Psoas muscle (tissue), 8 donors: ENCODE measurements around the gene AMN1. TPM values are rescaled to one million over a fixed set of nuclear protein-coding genes. Genes with fewer than 3 reads are reported as not detected.

Source experiments
- ATAC-seq, 4 donors: fragments of 200-7000 bp; cut with Tn5 transposase; one replicate each; pipeline ENCODE4 v1.9.1; 2020; ENCODE audit warnings: moderate library complexity in 3 of 4, mild to moderate bottlenecking in 2 of 4
- DNase-seq, 2 donors: peaks; one replicate each; pipeline ENCODE4 v3.0.0-alpha.2; 2020
- H3K27ac ChIP-seq: fragments of 200-600 bp; one replicate; pipeline ENCODE4 v1.8.0; 2022
- H3K27me3 ChIP-seq, 3 donors: fragments of 200-600 bp in 1 of 3; one replicate each; pipeline versions ENCODE4 v1.6.1 to v1.8.0; 2013 to 2022; ENCODE audit warnings: low read length in 2 of 3, mild to moderate bottlenecking in 2 of 3, moderate library complexity in 1 of 3; ENCODE audit not compliant: insufficient read depth in 3 of 3
- H3K36me3 ChIP-seq, 2 donors: fragments of 200-600 bp in 1 of 2; one replicate each; pipeline versions ENCODE4 v1.6.1 to v1.8.0; 2013 to 2022; ENCODE audit warnings: low read depth in 1 of 2, mild to moderate bottlenecking in 1 of 2, moderate library complexity in 1 of 2; ENCODE audit not compliant: insufficient read depth in 1 of 2
- H3K4me1 ChIP-seq: fragments of 200-600 bp; one replicate; pipeline ENCODE4 v1.8.0; 2022
- H3K4me3 ChIP-seq: fragments of 200-600 bp; one replicate; pipeline ENCODE4 v1.8.0; 2022; ENCODE audit warnings: mild to moderate bottlenecking
- H3K9me3 ChIP-seq: fragments of 200-600 bp; one replicate; pipeline ENCODE4 v1.8.0; 2022
- WGBS, 3 donors: extraction: QIAGEN DNeasy Blood & Tissue Kit; methylation state at CpG; one replicate each; pipeline versions ENCODE4 v1.1.6 to v1.1.7; 2013; 5-methylcytosine and 5-hydroxymethylcytosine counted together
- intact Hi-C, 2 donors: fragments of 100-400 bp; cut with DNase I; formaldehyde crosslinking; loops; one replicate each; pipeline versions ENCODE4 v1.11.0 to v1.14.2; 2022
- polyA plus RNA-seq, 3 donors: library from polyadenylated mRNA; stranded (reverse); fragments of 200-250 nt; gene quantifications; one replicate each; pipeline ENCODE4 v1.2.3, GENCODE V29; 2013
- total RNA-seq, 4 donors: library from RNA; stranded (reverse); fragmentation: NEBNext Ultra II Directional in 2 of 4; extraction: Animal tissue kit (Norgen Biotek cat#: 25700) in 2 of 4; gene quantifications; one replicate each; pipeline versions ENCODE4 v1.2.1 to v1.2.4, GENCODE V29; 2021 to 2023
- TF ChIP-seq, protein P1 (sequence below): fragments of 200-600 bp; IDR thresholded peaks from one replicate; pipeline ENCODE4 v1.8.0; 2022; ENCODE audit warnings: antibody characterized with exemption
- donor health status: healthy with polysubstance abuse.
- donor health status: DM: no; HTN: no; CAD: no; lungs with moderate emphysema.
- donor health status: Bipolar disorder and iron deficiency.
- donor health status: healthy.
- donor health status: DM: yes; HTN: yes; CAD: no.
- donor health status: DM: no; HTN: no; CAD: no.
- donor health status: DM: no; HTN: no; CAD: no.
- donor health status: DM: yes; HTN: yes; CAD: no.

AMN1 gene
- total and polyA plus RNA-seq, 7 donors = 10.4 to 30.0 (median 13.8) TPM

DNA sequence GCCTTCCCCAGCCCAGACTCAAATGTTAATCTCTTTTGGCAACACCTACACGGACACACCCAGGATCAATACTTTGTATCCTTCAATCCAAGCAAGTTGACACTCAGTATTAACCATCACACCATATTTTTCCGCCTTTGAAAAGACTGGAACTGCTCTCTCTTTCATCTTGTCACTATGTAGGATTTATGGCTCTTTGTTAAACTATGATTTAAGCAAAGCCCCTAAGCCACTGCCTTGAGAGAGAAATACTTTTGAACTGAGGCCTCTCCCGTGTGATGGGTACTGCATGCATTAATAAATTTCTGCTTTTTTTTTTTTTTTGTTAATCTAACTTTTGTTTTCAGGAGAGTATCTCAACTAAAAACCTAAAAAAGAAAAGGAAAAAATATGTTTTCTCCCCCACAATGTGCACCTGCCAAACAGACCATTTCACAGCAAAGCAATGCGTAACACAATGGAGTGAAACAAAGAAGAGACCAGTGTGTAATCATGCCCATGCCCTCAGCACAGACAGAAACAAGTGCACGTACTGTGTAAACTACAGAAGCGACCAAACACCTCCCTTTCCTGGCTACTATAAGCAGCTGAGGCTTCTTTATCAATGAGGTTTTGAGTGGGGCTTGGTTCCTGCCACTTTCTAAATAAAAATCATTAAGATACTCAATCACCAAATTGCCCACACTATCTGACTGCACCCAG lies 97.6 kb downstream of the AMN1 start:
- Histone ChIP-seq H3K9me3 (no peaks in the 10 kb centered on the region), H3K27me3 (no peaks in the 10 kb centered on the region), H3K27ac (peak overlapping the region; percentile 60), H3K36me3 (no peaks in the 10 kb centered on the region), H3K4me3 (no peak overlapping the region), H3K4me1 (peaks cover 7% of the 10 kb centered on the region)
- WGBS, 3 donors = 94 to 96% (median 94%) methylated on average over 6 of the region's 6 CpGs
- TF ChIP-seq, protein P1, sequence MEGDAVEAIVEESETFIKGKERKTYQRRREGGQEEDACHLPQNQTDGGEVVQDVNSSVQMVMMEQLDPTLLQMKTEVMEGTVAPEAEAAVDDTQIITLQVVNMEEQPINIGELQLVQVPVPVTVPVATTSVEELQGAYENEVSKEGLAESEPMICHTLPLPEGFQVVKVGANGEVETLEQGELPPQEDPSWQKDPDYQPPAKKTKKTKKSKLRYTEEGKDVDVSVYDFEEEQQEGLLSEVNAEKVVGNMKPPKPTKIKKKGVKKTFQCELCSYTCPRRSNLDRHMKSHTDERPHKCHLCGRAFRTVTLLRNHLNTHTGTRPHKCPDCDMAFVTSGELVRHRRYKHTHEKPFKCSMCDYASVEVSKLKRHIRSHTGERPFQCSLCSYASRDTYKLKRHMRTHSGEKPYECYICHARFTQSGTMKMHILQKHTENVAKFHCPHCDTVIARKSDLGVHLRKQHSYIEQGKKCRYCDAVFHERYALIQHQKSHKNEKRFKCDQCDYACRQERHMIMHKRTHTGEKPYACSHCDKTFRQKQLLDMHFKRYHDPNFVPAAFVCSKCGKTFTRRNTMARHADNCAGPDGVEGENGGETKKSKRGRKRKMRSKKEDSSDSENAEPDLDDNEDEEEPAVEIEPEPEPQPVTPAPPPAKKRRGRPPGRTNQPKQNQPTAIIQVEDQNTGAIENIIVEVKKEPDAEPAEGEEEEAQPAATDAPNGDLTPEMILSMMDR = no peak
- ATAC-seq = peak in 1 of 4 donors; percentile 6
- intact Hi-C loops = no loop called here
- no peak for DNase-seq

DNA sequence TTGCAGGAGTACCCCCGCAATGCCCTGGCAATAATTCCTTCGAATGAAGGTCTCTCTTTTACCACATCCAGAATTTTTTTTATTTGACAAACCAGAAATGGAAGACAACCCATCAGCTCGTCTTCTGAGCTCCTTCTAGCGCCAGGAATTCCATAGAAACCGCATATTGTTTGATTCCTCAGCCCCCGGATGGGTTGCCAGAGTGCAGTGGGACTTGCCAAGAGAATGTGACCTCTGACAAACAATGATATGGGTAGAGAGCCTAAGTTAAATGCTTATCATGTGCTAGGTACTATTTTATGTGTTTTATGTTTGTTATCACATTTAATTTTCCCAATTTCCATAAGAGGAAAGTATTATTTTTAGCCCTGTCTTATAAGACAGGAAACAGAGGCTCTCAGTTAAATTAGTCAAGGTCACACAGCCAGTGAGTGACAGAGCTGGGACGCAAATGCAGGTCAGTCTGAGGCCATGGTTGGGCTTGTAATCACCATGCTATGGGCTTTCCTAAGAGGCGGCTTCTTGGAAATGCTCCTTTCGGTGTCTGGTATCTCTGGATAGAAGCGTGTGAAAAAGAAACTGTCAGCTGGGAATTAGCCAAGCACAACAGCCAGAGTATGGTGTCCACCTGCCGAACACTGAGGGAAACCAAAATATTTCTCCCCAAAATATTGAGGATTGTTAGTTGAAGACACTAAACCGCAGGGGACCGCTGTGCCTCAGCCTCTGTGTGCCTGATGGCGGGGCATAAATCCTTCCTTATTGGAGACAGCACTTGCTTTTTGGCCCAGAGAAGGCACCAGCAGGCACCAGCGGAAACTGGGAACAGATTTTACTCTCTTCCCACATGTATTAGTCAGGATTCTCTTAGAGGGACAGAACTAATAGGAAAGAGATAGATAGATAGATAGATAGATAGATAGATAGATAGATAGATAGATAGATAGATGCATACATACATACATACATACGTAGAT lies 98.8 kb downstream of the AMN1 start:
- 28 to 31% (median 30%) methylated on average over 16 of the region's 16 CpGs for WGBS, 3 donors
- H3K27ac ChIP-seq = peak overlapping the region; percentile 60
- peak; percentile 92 to 98 (median 98) for ATAC-seq
- no peaks in the 10 kb centered on the region for H3K9me3 ChIP-seq
- TF ChIP-seq, protein P1 = no peak
- peak overlapping the region; percentile 44 for H3K4me3 ChIP-seq
- intact Hi-C loops = loop anchor here in 1 of 2 donors (2.0 kb wide), 1 partner anchor 39 kb away; the partner anchor contains the start of gene DENND5B
- peak; percentile 21 to 57 for DNase-seq
- peaks cover 7% of the 10 kb centered on the region for H3K4me1 ChIP-seq
- no peaks in the 10 kb centered on the region for H3K27me3 ChIP-seq
- no peaks in the 10 kb centered on the region for H3K36me3 ChIP-seq

DNA sequence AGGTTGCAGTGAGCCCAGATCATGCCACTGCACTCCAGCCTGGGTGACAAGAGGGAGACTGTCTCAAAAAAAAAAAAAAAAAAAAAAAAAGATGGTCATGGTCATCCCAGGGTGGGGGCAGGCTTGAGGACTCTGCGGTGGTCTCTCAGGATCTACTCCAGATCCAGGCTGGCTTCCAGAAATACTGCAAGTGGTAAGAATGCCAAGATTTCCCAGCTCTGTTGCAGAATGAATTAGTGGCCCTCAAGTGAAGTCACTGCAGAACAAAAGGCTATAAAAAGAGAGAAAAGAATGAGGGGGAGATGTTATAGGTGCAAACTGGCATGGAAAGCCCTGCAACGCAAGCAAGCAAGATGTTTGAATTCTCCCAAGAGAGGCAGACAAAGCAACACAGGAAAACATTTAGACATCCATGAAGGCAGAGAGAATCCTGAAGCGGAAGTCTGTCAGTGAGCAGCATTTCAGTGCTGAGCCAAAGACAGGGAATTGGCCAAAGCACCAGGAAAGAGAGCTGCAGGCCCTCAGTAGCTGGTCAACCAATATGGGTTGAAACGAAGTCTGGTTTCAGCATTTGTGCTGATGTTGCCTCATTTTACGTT lies 101.3 kb downstream of the AMN1 start:
- WGBS, 3 donors = 59 to 68% (median 62%) methylated on average over 5 of the region's 5 CpGs
- Histone ChIP-seq H3K9me3 (no peaks in the 10 kb centered on the region), H3K36me3 (no peaks in the 10 kb centered on the region), H3K4me3 (no peak overlapping the region), H3K4me1 (peaks cover 7% of the 10 kb centered on the region), H3K27me3 (no peaks in the 10 kb centered on the region), H3K27ac (no peak overlapping the region)
- TF ChIP-seq, protein P1 = no peak
- intact Hi-C loops = loop anchor here in 1 of 2 donors (2.0 kb wide), 1 partner anchor 37 kb away; the partner anchor contains the start of gene DENND5B
- DNase-seq (no peak), ATAC-seq (no peak)

DNA sequence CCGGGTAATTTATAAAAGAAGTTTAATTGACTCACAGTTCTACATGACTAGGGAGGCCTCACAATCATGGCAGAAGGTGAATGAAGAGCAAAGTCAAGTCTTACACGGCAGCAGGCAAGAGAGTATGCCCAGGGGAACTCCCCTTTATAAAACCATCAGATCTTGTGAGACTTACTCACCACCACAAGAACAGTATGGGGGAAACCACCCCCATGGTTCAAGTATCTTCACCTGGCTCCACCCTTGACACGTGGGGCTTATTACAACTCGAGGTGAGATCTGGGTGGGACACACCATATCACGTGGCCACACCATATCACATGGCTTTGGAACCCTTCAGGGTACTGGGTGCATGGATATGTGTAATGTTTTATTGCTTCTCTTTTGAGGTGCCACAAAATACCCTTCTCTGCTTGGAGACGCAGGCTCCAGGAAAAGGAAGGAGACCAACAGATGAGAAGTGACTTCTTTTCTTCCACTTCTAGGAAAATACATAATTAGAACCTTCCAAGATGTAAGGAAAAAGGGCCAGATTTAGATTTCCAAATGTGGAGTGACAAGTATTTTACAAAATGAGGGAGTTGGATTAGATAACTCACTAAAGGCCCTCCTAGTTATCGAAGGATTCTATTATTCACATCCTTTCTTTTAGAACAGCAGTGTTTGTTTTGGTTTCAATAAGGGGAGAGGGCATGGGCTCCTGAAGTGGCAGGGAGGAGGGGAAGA lies 102.4 kb downstream of the AMN1 start:
- H3K9me3 ChIP-seq = no peaks in the 10 kb centered on the region
- no peak overlapping the region for H3K27ac ChIP-seq
- H3K27me3 ChIP-seq = no peaks in the 10 kb centered on the region
- no peak overlapping the region for H3K4me3 ChIP-seq
- WGBS, 3 donors = 77 to 92% (median 90%) methylated on average over 7 of the region's 7 CpGs
- DNase-seq (no peak), ATAC-seq (no peak)
- H3K36me3 ChIP-seq = no peaks in the 10 kb centered on the region
- intact Hi-C loops = no loop called here
- TF ChIP-seq, protein P1 = no peak
- peaks cover 7% of the 10 kb centered on the region for H3K4me1 ChIP-seq
